Adipocyte (in vitro differentiated cells): Measurements from ENCODE around the gene STK39.

Experiments
- DNase-seq: peaks from one replicate; pipeline ENCODE4 v3.0.0-alpha.2; 2015; ENCODE audit warnings: low read depth
- H3K27me3 ChIP-seq: replicated peaks from 2 replicates; pipeline ENCODE4 v1.7.0; 2013; ENCODE audit warnings: mild to moderate bottlenecking, low read length, moderate library complexity; ENCODE audit not compliant: control insufficient read depth, insufficient read depth
- H3K36me3 ChIP-seq: 2 replicates; pipeline ENCODE4 v1.7.0; 2013; ENCODE audit warnings: low read length, mild to moderate bottlenecking, moderate library complexity; ENCODE audit not compliant: control insufficient read depth, insufficient read depth, severe bottlenecking
- H3K4me1 ChIP-seq: 2 replicates; pipeline ENCODE4 v1.7.0; 2013; ENCODE audit warnings: mild to moderate bottlenecking, low read length, moderate library complexity; ENCODE audit not compliant: control insufficient read depth, insufficient read depth
- H3K4me3 ChIP-seq: 2 replicates; pipeline ENCODE4 v1.7.0; 2013; ENCODE audit warnings: mild to moderate bottlenecking, low read length, moderate library complexity
- H3K9ac ChIP-seq: 2 replicates; pipeline ENCODE4 v1.7.0; 2013; ENCODE audit warnings: mild to moderate bottlenecking, low read length, moderate library complexity
- H3K9me3 ChIP-seq: 2 replicates; pipeline ENCODE4 v1.7.0; 2013; ENCODE audit warnings: mild to moderate bottlenecking, low read length, moderate library complexity; ENCODE audit not compliant: control insufficient read depth

The STK39 gene

GRCh38 chr2:167955264-167955906 is 292.0 kb downstream of the STK39 start:
- Histone ChIP-seq H3K9me3 (no peaks in the 10 kb centered on the region), H3K36me3 (peaks cover 12% of the 10 kb centered on the region), H3K9ac (no peak overlapping the region), H3K4me1 (peaks cover 13% of the 10 kb centered on the region), H3K27me3 (no peaks in the 10 kb centered on the region), H3K4me3 (no peak overlapping the region)
- DNase-seq = no peak

DNA sequence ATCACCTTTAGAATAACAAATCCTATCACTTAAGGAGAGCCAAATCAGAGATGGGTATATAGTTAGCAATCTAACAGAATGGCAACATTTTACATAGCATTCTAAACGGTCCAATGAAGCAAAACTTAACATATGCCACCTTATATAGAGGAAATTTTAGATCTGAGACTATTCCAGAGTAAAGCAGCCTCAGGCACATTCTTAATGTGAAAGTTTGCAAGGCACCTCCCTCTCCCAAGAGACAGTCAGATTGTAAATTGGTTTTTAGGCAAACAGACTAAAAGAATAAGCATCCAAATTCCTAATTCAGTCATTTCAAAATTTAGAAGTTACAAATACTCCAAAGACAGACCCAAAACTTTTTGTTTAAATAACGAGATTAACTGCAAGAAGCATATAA is 292.9 kb downstream of the STK39 start:
- Histone ChIP-seq H3K4me1 (peaks cover 13% of the 10 kb centered on the region), H3K36me3 (peaks cover 12% of the 10 kb centered on the region), H3K9ac (no peak overlapping the region), H3K9me3 (no peaks in the 10 kb centered on the region), H3K27me3 (no peaks in the 10 kb centered on the region), H3K4me3 (no peak overlapping the region)
- peak; percentile 70 for DNase-seq

- H3K27me3 ChIP-seq = no peaks in the 10 kb centered on the region
- no peak overlapping the region for H3K9ac ChIP-seq
- H3K4me1 ChIP-seq = peaks cover 13% of the 10 kb centered on the region
- H3K4me3 ChIP-seq = no peak overlapping the region
- no peak for DNase-seq
- peaks cover 12% of the 10 kb centered on the region for H3K36me3 ChIP-seq
- no peaks in the 10 kb centered on the region for H3K9me3 ChIP-seq
These were observed 293.6 kb downstream of the STK39 start for GRCh38 chr2:167953776-167954175.

- Histone ChIP-seq H3K9me3 (no peaks in the 10 kb centered on the region), H3K9ac (no peak overlapping the region), H3K27me3 (no peaks in the 10 kb centered on the region), H3K4me3 (no peak overlapping the region), H3K36me3 (peaks cover 6% of the 10 kb centered on the region), H3K4me1 (peaks cover 13% of the 10 kb centered on the region)
- peak; percentile 38 for DNase-seq
These were observed 296.8 kb downstream of the STK39 start for GRCh38 chr2:167950571-167950970.

- Histone ChIP-seq H3K36me3 (no peaks in the 10 kb centered on the region), H3K4me1 (peaks cover 10% of the 10 kb centered on the region), H3K4me3 (no peak overlapping the region), H3K27me3 (no peaks in the 10 kb centered on the region), H3K9ac (no peak overlapping the region), H3K9me3 (no peaks in the 10 kb centered on the region)
- no peak for DNase-seq
These were observed 301.0 kb downstream of the STK39 start for GRCh38 chr2:167946441-167946841.

DNA sequence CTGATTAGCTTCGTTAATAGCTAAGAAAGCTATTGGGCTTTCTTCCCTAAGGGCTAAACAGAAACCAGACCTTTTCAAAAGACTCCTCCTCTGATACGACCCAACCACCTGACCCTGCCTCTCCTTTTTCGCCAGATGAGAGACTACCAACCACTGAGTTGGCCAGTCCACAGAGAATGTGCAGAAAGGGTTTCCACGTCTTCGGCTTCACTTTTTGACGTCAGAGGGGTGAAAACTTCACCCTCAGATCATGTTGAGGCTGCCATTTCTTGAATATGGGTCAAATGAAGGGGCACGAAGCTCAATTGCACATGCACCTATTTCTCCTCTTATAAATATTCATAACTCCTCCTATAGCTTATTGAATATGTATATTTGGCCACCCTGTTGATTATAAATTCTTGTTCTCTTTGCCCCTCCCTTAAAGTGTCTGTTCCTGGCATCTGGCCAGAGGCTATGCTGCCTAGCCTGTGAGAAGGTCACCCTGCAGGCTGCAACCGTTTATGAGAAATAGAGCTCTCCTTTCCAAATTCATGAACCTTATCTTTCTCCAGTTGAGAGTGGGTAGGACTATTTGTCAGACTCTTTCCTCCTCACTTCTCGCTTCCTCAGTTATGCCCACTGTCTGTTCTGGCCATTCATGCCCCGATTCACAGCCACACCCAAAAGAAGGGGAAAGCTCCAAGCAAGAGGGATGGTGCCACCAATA is 301.6 kb downstream of the STK39 start:
- Histone ChIP-seq H3K9me3 (no peaks in the 10 kb centered on the region), H3K36me3 (no peaks in the 10 kb centered on the region), H3K27me3 (no peaks in the 10 kb centered on the region), H3K9ac (no peak overlapping the region), H3K4me1 (peaks cover 10% of the 10 kb centered on the region), H3K4me3 (no peak overlapping the region)
- DNase-seq = no peak

DNA sequence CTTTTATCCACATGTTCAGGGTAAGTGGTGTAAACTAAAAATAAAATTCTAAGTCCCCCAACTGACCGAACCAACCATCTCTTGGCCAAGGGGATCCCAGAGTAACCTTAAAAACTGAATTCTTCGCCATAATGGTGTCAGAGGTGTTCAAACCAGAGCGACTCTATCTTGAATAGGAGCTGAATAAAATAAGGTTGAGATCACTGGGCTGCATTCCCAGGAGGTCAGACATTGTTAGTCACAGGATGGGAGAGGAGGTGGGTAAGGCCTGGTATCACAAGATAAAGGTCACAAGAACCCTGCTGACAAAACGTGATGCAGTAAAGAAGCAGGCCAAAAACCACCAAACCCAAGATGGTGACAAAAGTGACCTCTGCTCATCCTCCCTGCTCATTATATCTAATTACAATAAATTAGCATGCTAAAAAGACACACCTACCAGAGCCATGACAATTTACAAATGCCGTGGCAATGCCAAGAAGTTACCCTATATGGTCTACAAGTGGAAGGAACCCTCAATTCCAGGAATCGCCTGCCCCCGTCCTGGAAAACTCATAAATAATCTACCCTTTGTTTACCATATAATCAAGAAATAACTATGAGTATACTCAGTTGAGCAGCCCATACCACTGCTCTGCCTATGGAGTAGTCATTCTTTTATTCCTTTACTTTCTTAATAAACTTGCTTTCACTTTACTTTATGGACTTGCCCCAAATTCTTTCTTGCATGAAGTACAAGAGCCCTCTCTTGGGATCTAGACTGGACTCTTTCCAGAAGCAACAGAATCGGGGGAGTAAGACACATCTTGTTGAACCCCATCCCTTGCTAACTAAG is 302.4 kb downstream of the STK39 start:
- H3K4me3 ChIP-seq = no peak overlapping the region
- H3K4me1 ChIP-seq = peaks cover 10% of the 10 kb centered on the region
- H3K9ac ChIP-seq = no peak overlapping the region
- no peak for DNase-seq
- H3K36me3 ChIP-seq = no peaks in the 10 kb centered on the region
- H3K9me3 ChIP-seq = no peaks in the 10 kb centered on the region
- H3K27me3 ChIP-seq = no peaks in the 10 kb centered on the region

GRCh38 chr2:167943897-167944296 is 303.5 kb downstream of the STK39 start:
- peaks cover 10% of the 10 kb centered on the region for H3K4me1 ChIP-seq
- H3K9me3 ChIP-seq = no peaks in the 10 kb centered on the region
- H3K4me3 ChIP-seq = no peak overlapping the region
- no peak overlapping the region for H3K9ac ChIP-seq
- H3K27me3 ChIP-seq = peaks cover 6% of the 10 kb centered on the region
- no peaks in the 10 kb centered on the region for H3K36me3 ChIP-seq
- no peak for DNase-seq

GRCh38 chr2:167943368-167943767 is 304.0 kb downstream of the STK39 start:
- Histone ChIP-seq H3K9ac (no peak overlapping the region), H3K4me1 (peaks cover 10% of the 10 kb centered on the region), H3K9me3 (no peaks in the 10 kb centered on the region)

DNA sequence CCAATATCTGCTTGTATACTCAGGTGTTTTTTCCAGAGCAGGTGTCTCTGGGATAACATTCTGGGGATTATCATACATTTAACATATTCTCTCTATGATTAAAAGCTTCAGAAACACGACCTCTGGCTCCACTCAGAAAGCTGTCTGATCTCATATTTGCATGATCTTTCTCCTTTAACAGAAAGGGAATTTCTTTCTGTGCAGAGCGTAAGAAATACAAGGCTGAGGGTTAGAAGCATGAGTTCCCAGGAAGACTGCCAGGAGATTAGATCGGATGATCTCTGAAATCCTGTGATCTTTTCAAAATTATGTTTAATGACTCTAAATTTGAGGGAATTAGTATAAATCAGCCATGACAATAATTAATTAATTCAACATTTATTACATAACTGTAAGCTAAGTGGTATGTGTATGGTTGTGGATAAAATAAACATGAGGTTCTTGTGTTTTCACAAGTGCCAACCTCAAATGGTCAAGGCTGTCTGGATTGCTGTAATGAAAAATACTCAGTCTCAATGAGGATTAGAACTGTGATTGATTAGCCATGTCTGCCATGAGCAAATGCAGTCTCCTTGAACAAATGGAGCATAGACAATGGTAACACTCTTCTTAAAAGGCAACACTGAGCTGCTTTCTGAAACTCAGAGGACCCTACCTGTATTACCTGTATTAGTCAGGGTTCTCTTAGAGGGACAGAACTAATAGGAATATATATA is 304.9 kb downstream of the STK39 start:
- Histone ChIP-seq H3K36me3 (no peaks in the 10 kb centered on the region), H3K9ac (no peak overlapping the region), H3K4me3 (no peak overlapping the region), H3K4me1 (peaks cover 10% of the 10 kb centered on the region), H3K27me3 (peaks cover 6% of the 10 kb centered on the region), H3K9me3 (no peaks in the 10 kb centered on the region)
- no peak for DNase-seq

More at GRCh38 chr2:167943368-167943767, 304.0 kb downstream of the STK39 start:
- Histone ChIP-seq H3K36me3 (no peaks in the 10 kb centered on the region), H3K27me3 (peaks cover 6% of the 10 kb centered on the region), H3K4me3 (no peak overlapping the region)
- DNase-seq = no peak

GRCh38 chr2:167941604-167942003 is 305.8 kb downstream of the STK39 start:
- Histone ChIP-seq H3K9ac (no peak overlapping the region), H3K27me3 (peaks cover 6% of the 10 kb centered on the region), H3K4me3 (no peak overlapping the region), H3K4me1 (peaks cover 10% of the 10 kb centered on the region), H3K9me3 (no peaks in the 10 kb centered on the region), H3K36me3 (no peaks in the 10 kb centered on the region)
- DNase-seq = no peak
